HCT116 (cell line): ENCODE data around the gene PREPL.

Experiments
- CEBPB ChIP-seq: IDR thresholded peaks from 2 replicates; pipeline ENCODE4 v1.6.1; 2012; ENCODE audit warnings: low read depth
- EGR1 ChIP-seq: IDR thresholded peaks from 2 replicates; pipeline ENCODE4 v1.6.1; 2012; ENCODE audit warnings: low read depth
- ELF1 ChIP-seq: IDR thresholded peaks from 2 replicates; pipeline ENCODE4 v1.6.1; 2012; ENCODE audit warnings: low read depth, borderline replicate concordance
- POLR2A ChIP-seq: IDR thresholded peaks from 2 replicates; pipeline ENCODE4 v1.7.0; 2011; ENCODE audit warnings: borderline replicate concordance; ENCODE audit not compliant: insufficient read depth, insufficient read length; ENCODE audit errors: extremely low read depth
- RAD21 ChIP-seq: IDR thresholded peaks from 2 replicates; pipeline ENCODE4 v1.6.1; 2012; ENCODE audit warnings: low read depth, mild to moderate bottlenecking
- TF ChIP-seq, protein P1 (sequence below), 3 experiments: fragments of 200-600 bp in 1 of 3; sonication (generic) in 1 of 3; IDR thresholded peaks in 2 of 3; conservative IDR thresholded peaks in 1 of 3; 2 replicates each; pipeline ENCODE4 v1.5.1; 2012 to 2017; ENCODE audit warnings: low read depth in 2 of 3, low read length in 2 of 3, antibody characterized with exemption in 1 of 3, borderline replicate concordance in 1 of 3, control low read depth in 1 of 3, mild to moderate bottlenecking in 1 of 3, mixed read lengths in 1 of 3, mixed run types in 1 of 3, moderate library complexity in 1 of 3; ENCODE audit not compliant: insufficient read depth in 1 of 3

DNA sequence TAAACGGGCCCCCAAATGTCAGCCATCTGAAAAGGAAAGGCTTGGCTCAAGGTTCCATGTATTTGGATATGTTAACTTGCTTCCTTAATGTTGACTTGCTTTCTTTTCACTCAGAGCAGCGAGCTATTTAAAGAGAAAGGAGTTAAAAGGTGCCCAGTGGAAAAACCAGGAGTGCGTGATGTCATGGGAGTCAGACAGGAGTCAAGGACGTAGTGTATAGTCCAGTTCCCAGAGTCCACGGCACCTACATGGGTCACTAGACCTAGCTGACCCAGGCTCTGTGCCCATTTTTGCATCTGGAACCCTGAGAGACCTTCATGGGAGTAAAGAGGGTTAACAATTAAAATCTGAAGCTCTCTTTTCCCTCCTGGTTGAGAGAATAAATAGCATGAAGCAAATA lies 66.2 kb downstream of the PREPL start:
- TF ChIP-seq, protein P1, sequence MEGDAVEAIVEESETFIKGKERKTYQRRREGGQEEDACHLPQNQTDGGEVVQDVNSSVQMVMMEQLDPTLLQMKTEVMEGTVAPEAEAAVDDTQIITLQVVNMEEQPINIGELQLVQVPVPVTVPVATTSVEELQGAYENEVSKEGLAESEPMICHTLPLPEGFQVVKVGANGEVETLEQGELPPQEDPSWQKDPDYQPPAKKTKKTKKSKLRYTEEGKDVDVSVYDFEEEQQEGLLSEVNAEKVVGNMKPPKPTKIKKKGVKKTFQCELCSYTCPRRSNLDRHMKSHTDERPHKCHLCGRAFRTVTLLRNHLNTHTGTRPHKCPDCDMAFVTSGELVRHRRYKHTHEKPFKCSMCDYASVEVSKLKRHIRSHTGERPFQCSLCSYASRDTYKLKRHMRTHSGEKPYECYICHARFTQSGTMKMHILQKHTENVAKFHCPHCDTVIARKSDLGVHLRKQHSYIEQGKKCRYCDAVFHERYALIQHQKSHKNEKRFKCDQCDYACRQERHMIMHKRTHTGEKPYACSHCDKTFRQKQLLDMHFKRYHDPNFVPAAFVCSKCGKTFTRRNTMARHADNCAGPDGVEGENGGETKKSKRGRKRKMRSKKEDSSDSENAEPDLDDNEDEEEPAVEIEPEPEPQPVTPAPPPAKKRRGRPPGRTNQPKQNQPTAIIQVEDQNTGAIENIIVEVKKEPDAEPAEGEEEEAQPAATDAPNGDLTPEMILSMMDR (IDR thresholded peaks at IDR 0.05 in 2 of 3, conservative IDR thresholded peaks at IDR 0.05 in 1 of 3; ENCODE audit: borderline replicate concordance in 1 of 3, insufficient read depth in 1 of 3, low read depth in 2 of 3, low read length in 2 of 3) = no peak
- TF ChIP-seq CEBPB = no peak
- no peak for TF ChIP-seq RAD21
- TF ChIP-seq POLR2A = no peak
- TF ChIP-seq ELF1 = no peak
- no peak for TF ChIP-seq EGR1
